GM06990 (cell line): ENCODE data around the gene ALDH5A1.
A peak's percentile ranks its signal among the peaks of the same experiment; 100 is the strongest.

Experiments
- DNase-seq: peaks from one replicate; pipeline ENCODE4 v3.0.0-alpha.2; 2011; ENCODE audit not compliant: insufficient read length; ENCODE audit errors: extremely low read depth
- H3K27me3 ChIP-seq: replicated peaks from 2 replicates; pipeline ENCODE4 v1.6.0; 2011; ENCODE audit warnings: low read length; ENCODE audit not compliant: control insufficient read depth, insufficient read depth
- H3K36me3 ChIP-seq: 2 replicates; pipeline ENCODE4 v1.5.1; 2011; ENCODE audit warnings: low read length; ENCODE audit not compliant: control insufficient read depth, insufficient read depth
- H3K4me3 ChIP-seq: replicated peaks from 2 replicates; pipeline ENCODE4 v1.5.1; 2011; ENCODE audit warnings: low read depth, mild to moderate bottlenecking, control low read depth, low read length
- CTCF ChIP-seq: IDR thresholded peaks from 2 replicates; pipeline ENCODE4 v1.5.1; 2011; ENCODE audit warnings: low read length, control low read depth, mild to moderate bottlenecking, inconsistent platforms; ENCODE audit not compliant: insufficient read depth, poor library complexity, severe bottlenecking

ALDH5A1 gene

DNA sequence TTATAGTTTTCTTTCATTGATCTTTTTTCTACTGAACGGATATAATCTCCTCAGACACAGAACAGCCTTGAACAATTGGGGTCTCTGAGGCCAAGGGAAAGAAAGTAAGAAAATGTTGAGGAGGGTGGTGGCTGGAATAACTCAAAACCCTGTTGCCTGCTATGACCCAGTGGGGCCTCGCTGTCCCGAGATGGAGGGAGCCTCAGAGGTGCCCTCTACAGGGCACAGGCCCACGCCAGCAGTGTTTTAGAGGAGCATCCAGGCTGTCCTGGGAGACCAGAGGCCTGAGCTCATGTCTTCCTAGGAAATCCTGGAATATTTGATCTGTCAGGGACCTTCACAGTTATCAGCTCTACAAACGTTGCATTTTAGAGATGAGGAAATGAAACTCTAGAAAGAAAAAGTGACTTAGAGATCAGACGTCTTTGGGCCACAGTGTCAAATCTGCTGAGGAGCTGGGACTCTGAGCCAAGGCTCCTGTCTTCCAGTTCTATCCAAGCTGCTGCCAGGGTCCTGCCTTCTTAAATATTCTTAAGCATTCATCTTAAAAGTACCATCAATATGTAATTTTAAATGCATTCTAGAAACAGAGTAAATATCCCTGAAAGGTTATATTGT is 26.3 kb downstream of the ALDH5A1 start:
- no peak overlapping the region for H3K4me3 ChIP-seq

GRCh38 chr6:24522228-24523176 is 27.7 kb downstream of the ALDH5A1 start:
- Histone ChIP-seq H3K36me3 (no peaks in the 10 kb centered on the region), H3K4me3 (no peak overlapping the region), H3K27me3 (no peaks in the 10 kb centered on the region)
- peak; percentile 62 for DNase-seq
- TF ChIP-seq CTCF: no peak

More for the DNA sequence above, 26.3 kb downstream of the ALDH5A1 start:
- Histone ChIP-seq H3K27me3 (no peaks in the 10 kb centered on the region), H3K36me3 (no peaks in the 10 kb centered on the region)
- TF ChIP-seq CTCF: peak; percentile 86
- peak; percentile 29 for DNase-seq

- H3K27me3 ChIP-seq: no peaks in the 10 kb centered on the region
- no peak for TF ChIP-seq CTCF
- no peak overlapping the region for H3K4me3 ChIP-seq
- H3K36me3 ChIP-seq: no peaks in the 10 kb centered on the region
- DNase-seq: no peak
These were observed 29.6 kb downstream of the ALDH5A1 start for GRCh38 chr6:24524329-24524728.

GRCh38 chr6:24524805-24525204 is 30.0 kb downstream of the ALDH5A1 start:
- no peak overlapping the region for H3K4me3 ChIP-seq
- no peak for DNase-seq
- no peaks in the 10 kb centered on the region for H3K27me3 ChIP-seq
- TF ChIP-seq CTCF: peak; percentile 64
- no peaks in the 10 kb centered on the region for H3K36me3 ChIP-seq

DNA sequence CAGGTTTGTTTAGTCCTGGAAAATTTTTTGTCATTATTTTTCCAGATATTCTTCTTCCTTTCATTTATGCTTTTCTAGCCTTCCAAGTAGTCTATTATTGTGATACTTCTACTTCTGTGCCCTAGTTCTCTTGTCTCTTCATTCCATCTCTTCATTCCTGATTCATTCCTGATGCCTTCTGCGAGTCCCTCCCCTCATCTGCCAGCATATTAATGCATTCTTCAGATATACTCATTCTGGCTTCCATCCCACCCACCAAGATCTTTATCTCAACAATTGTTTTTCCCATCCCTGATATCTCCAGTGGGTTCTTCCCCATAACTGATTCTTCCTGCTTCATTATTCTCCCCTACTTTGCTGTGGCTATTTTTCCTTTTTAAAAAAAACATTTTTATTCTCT is 35.2 kb downstream of the ALDH5A1 start:
- Histone ChIP-seq H3K27me3 (no peaks in the 10 kb centered on the region), H3K36me3 (no peaks in the 10 kb centered on the region; the same call in 1 of the 2 replicates), H3K4me3 (no peak overlapping the region)
- no peak for DNase-seq
- TF ChIP-seq CTCF: no peak
